Cardiac muscle cell (in vitro differentiated cells and primary cell): ENCODE measurements around the gene ZNF148. TPM values are rescaled to one million over a fixed set of nuclear protein-coding genes. Genes with fewer than 3 reads are reported as not detected.

Experiments used
- DNase-seq, 2 donors: peaks; one replicate each; pipeline versions ENCODE4 v3.0.0 to v3.0.0-alpha.2; 2010 to 2017; ENCODE audit warnings: low read depth in 1 of 2, low spot score in 1 of 2
- H3K27ac ChIP-seq: fragments of 200-600 bp; sonication (generic); 2 replicates; pipeline ENCODE4 v1.5.1; 2016
- H3K27me3 ChIP-seq: fragments of 200-600 bp; sonication (generic); 2 replicates; pipeline ENCODE4 v1.6.0; 2016; ENCODE audit warnings: control low read depth
- H3K36me3 ChIP-seq: fragments of 200-600 bp; sonication (generic); 2 replicates; pipeline ENCODE4 v1.5.1; 2016; ENCODE audit warnings: control low read depth
- H3K4me1 ChIP-seq: fragments of 200-600 bp; sonication (generic); 2 replicates; pipeline ENCODE4 v1.8.1; 2017; ENCODE audit warnings: low read depth, mild to moderate bottlenecking, mixed run types
- H3K4me3 ChIP-seq: fragments of 200-600 bp; sonication (generic); 2 replicates; pipeline ENCODE4 v1.5.1; 2016; ENCODE audit warnings: mild to moderate bottlenecking
- H3K9me3 ChIP-seq: fragments of 200-600 bp; sonication (generic); 2 replicates; pipeline ENCODE4 v1.5.1; 2017; ENCODE audit warnings: low read depth, mild to moderate bottlenecking, control low read depth
- CTCF ChIP-seq: IDR thresholded peaks from 2 replicates; pipeline ENCODE4 v1.5.1; 2012; ENCODE audit warnings: low read depth, mild to moderate bottlenecking, low read length
- polyA plus RNA-seq: library from polyadenylated mRNA; unstranded; fragments of >200 nt; fragmentation: Nextera tagmentation; extraction: Ambion mirVana; gene quantifications from 2 replicates; pipeline ENCODE4 v1.2.1, GENCODE V29; 2016
- total RNA-seq: library from RNA; depleted of rRNA; stranded (reverse); fragments of >200 nt; gene quantifications from 2 replicates; pipeline ENCODE4 v1.2.3, GENCODE V29; 2016

Gene ZNF148
- total and polyA plus RNA-seq, 2 experiments from 2014 or later: 26.1 to 29.4 TPM

- Histone ChIP-seq H3K9me3 (no peaks in the 10 kb centered on the region), H3K27ac (no peak overlapping the region), H3K27me3 (no peaks in the 10 kb centered on the region), H3K4me1 (peaks cover 22% of the 10 kb centered on the region), H3K4me3 (no peak overlapping the region), H3K36me3 (no peaks in the 10 kb centered on the region)
- no peak for DNase-seq
- TF ChIP-seq CTCF: no peak
Observed at GRCh38 chr3:125191730-125192129, 183.4 kb downstream of the ZNF148 start.

GRCh38 chr3:125191256-125191655 lies 183.9 kb downstream of the ZNF148 start:
- Histone ChIP-seq H3K27ac (peak overlapping the region; percentile 18), H3K4me1 (peaks cover 27% of the 10 kb centered on the region), H3K27me3 (no peaks in the 10 kb centered on the region), H3K4me3 (no peak overlapping the region), H3K36me3 (no peaks in the 10 kb centered on the region), H3K9me3 (no peaks in the 10 kb centered on the region)
- peak in 1 of 2 donors; percentile 40 for DNase-seq
- no peak for TF ChIP-seq CTCF

- Histone ChIP-seq H3K27ac (peak overlapping the region; percentile 18), H3K4me3 (no peak overlapping the region), H3K4me1 (peaks cover 30% of the 10 kb centered on the region), H3K9me3 (no peaks in the 10 kb centered on the region), H3K36me3 (no peaks in the 10 kb centered on the region), H3K27me3 (no peaks in the 10 kb centered on the region)
- TF ChIP-seq CTCF: no peak
- DNase-seq: peak in 1 of 2 donors; percentile 58
Observed at GRCh38 chr3:125190786-125191185, 184.3 kb downstream of the ZNF148 start.

GRCh38 chr3:125189378-125190165 lies 185.6 kb downstream of the ZNF148 start:
- Histone ChIP-seq H3K27me3 (no peaks in the 10 kb centered on the region), H3K4me3 (no peak overlapping the region), H3K27ac (no peak overlapping the region), H3K9me3 (no peaks in the 10 kb centered on the region), H3K4me1 (peaks cover 37% of the 10 kb centered on the region), H3K36me3 (no peaks in the 10 kb centered on the region)
- TF ChIP-seq CTCF: no peak
- no peak for DNase-seq

GRCh38 chr3:125188955-125189354 lies 186.2 kb downstream of the ZNF148 start:
- DNase-seq: no peak
- peaks cover 37% of the 10 kb centered on the region for H3K4me1 ChIP-seq
- no peak overlapping the region for H3K27ac ChIP-seq
- H3K36me3 ChIP-seq: no peaks in the 10 kb centered on the region
- H3K27me3 ChIP-seq: no peaks in the 10 kb centered on the region
- H3K9me3 ChIP-seq: no peaks in the 10 kb centered on the region
- no peak overlapping the region for H3K4me3 ChIP-seq
- no peak for TF ChIP-seq CTCF
